Kidney (tissue), 14 donors: ENCODE results near the gene ADGRD1. TPM values are rescaled to one million over a fixed set of nuclear protein-coding genes. Genes with fewer than 3 reads are reported as not detected.

Experiments used
- DNase-seq, 5 donors: peaks; one replicate each; pipeline ENCODE4 v3.0.0-alpha.2; 2013 to 2020
- FAIRE-seq: peaks from 2 replicates; lab custom pipeline; 2012; peaks lifted over from hg19 to GRCh38; lab: Jason Lieb, UNC
- H3K27ac ChIP-seq, 2 donors: one replicate each; pipeline ENCODE4 v1.7.0; 2013; ENCODE audit warnings: low read depth in 2 of 2, low read length in 2 of 2, inconsistent platforms in 1 of 2
- H3K27me3 ChIP-seq: one replicate; pipeline ENCODE4 v1.7.1; 2013; ENCODE audit warnings: low read length, inconsistent platforms; ENCODE audit not compliant: control insufficient read depth, insufficient read depth
- H3K36me3 ChIP-seq, 3 donors: one replicate each; pipeline versions ENCODE4 v1.7.0 to v1.7.1; 2013; ENCODE audit warnings: low read length in 3 of 3, control low read depth in 1 of 3, inconsistent platforms in 1 of 3; ENCODE audit not compliant: insufficient read depth in 3 of 3, control insufficient read depth in 2 of 3
- H3K4me1 ChIP-seq, 3 donors: one replicate each; pipeline versions ENCODE4 v1.7.0 to v1.7.1; 2013; ENCODE audit warnings: low read length in 3 of 3, inconsistent platforms in 1 of 3, low read depth in 1 of 3; ENCODE audit not compliant: control insufficient read depth in 2 of 3, insufficient read depth in 2 of 3
- H3K4me3 ChIP-seq, 3 donors: one replicate each; pipeline versions ENCODE4 v1.7.0 to v1.8.1; 2013; ENCODE audit warnings: low read length in 3 of 3, control low read depth in 1 of 3, inconsistent platforms in 1 of 3
- H3K9ac ChIP-seq, 3 donors: one replicate each; pipeline versions ENCODE4 v1.7.0 to v1.7.1; 2013; ENCODE audit warnings: low read length in 3 of 3, control low read depth in 1 of 3, inconsistent platforms in 1 of 3
- H3K9me3 ChIP-seq, 3 donors: one replicate each; pipeline versions ENCODE4 v1.7.0 to v1.7.1; 2013; ENCODE audit warnings: low read length in 3 of 3, control low read depth in 1 of 3, inconsistent platforms in 1 of 3; ENCODE audit not compliant: control insufficient read depth in 2 of 3, insufficient read depth in 1 of 3
- CTCF ChIP-seq: IDR thresholded peaks from 3 replicates; pipeline ENCODE4 v1.5.1; 2012; ENCODE audit warnings: mild to moderate bottlenecking, moderate library complexity, borderline replicate concordance; ENCODE audit not compliant: insufficient read depth; ENCODE audit errors: extremely low read depth
- intact Hi-C: fragments of 100-400 bp; cut with DNase I; formaldehyde crosslinking; loops from one replicate; pipeline ENCODE4 v1.11.1; 2022
- polyA plus RNA-seq: library from polyadenylated mRNA; stranded (reverse); fragments of 350-450 nt; fragmentation: Illumina TruSeq; extraction: RNeasy Lipid Tissue Mini Kit (QIAGEN cat#74804); gene quantifications from one replicate; pipeline ENCODE4 v1.2.3, GENCODE V29; 2014; ENCODE audit warnings: low read depth, low replicate concordance; ENCODE audit not compliant: insufficient read depth
- total RNA-seq: library from RNA; stranded (reverse); fragmentation: NEBNext Ultra II Directional; extraction: Animal tissue kit (Norgen Biotek cat#: 25700); gene quantifications from one replicate; pipeline ENCODE4 v1.2.1, GENCODE V29; 2021
- donor health status: control.
- donor health status: control.
- donor health status: control.
- donor health status: control.
- donor health status: control.
- donor health status: DM: yes; HTN: yes; CAD: no.
- donor health status: Normal renal cell carcinoma (clear cell type).

The ADGRD1 gene
- total and polyA plus RNA-seq, 2 donors from 2014 or later = 1.7 to 6.7 TPM

GRCh38 chr12:131147894-131148293 is 194.2 kb downstream of the ADGRD1 start:
- DNase-seq (no peak), FAIRE-seq (no peak)
- Histone ChIP-seq H3K27ac (no peak overlapping the region), H3K9ac (no peak overlapping the region), H3K27me3 (no peaks in the 10 kb centered on the region), H3K36me3 (no peaks in the 10 kb centered on the region), H3K9me3 (no peaks in the 10 kb centered on the region), H3K4me3 (no peak overlapping the region), H3K4me1 (no peaks in the 10 kb centered on the region)
- intact Hi-C loops = no loop called here
- no peak for TF ChIP-seq CTCF

- no peaks in the 10 kb centered on the region for H3K4me1 ChIP-seq
- intact Hi-C loops = no loop called here
- no peaks in the 10 kb centered on the region for H3K9me3 ChIP-seq
- no peak overlapping the region for H3K27ac ChIP-seq
- DNase-seq (no peak), FAIRE-seq (no peak)
- H3K36me3 ChIP-seq = no peaks in the 10 kb centered on the region
- H3K9ac ChIP-seq = no peak overlapping the region
- no peak overlapping the region for H3K4me3 ChIP-seq
- TF ChIP-seq CTCF = no peak
- no peaks in the 10 kb centered on the region for H3K27me3 ChIP-seq
Observed at GRCh38 chr12:131151558-131152345, 198.0 kb downstream of the ADGRD1 start.

DNA sequence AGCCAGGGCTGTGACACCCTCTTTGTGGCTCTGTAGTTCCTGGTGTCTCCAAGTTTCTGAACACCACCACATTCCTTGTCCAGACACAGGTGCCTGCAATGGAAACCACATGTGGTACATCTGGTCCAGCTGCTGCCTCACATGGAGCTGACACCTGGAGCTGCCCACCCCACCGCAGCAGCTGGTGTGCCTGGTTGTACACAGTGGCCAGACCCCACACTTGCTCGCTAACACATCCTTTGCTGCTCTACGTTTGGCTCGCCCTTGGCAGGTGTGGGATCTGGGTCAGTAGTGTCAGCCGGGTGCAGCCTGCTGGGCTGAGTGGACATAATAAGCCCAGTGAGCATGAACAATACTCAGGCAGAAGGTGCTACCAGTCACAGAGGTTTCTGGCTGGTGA is 198.9 kb downstream of the ADGRD1 start:
- FAIRE-seq (no peak), DNase-seq (no peak)
- intact Hi-C loops = no loop called here
- no peak for TF ChIP-seq CTCF
- no peaks in the 10 kb centered on the region for H3K27me3 ChIP-seq
- no peaks in the 10 kb centered on the region for H3K4me1 ChIP-seq
- no peaks in the 10 kb centered on the region for H3K36me3 ChIP-seq
- H3K27ac ChIP-seq = no peak overlapping the region
- H3K9ac ChIP-seq = no peak overlapping the region
- no peak overlapping the region for H3K4me3 ChIP-seq
- no peaks in the 10 kb centered on the region for H3K9me3 ChIP-seq
